MM.1S (cell line): ENCODE data around the gene TBX1.

ENCODE experiments used
- DNase-seq: peaks from one replicate; pipeline ENCODE4 v3.0.0-alpha.2; 2015
- H2AFZ ChIP-seq: fragments of 300-600 bp; sonication (generic); 2 replicates; pipeline ENCODE4 v1.6.0; 2016; ENCODE audit warnings: antibody characterized with exemption, low read length
- H3F3A ChIP-seq: fragments of 300-600 bp; sonication (generic); 2 replicates; pipeline ENCODE4 v1.6.1; 2016; ENCODE audit warnings: mild to moderate bottlenecking, antibody characterized with exemption, low read length, moderate library complexity, mixed read lengths; ENCODE audit not compliant: insufficient read depth
- H3K27ac ChIP-seq: fragments of 300-600 bp; sonication (generic); 2 replicates; pipeline ENCODE4 v1.5.1; 2016; ENCODE audit warnings: mild to moderate bottlenecking, low read length
- H3K27me3 ChIP-seq: fragments of 300-600 bp; sonication (generic); replicated peaks from 2 replicates; pipeline ENCODE4 v1.6.0; 2016; ENCODE audit warnings: low read length; ENCODE audit not compliant: insufficient read depth
- H3K36me3 ChIP-seq: fragments of 300-600 bp; sonication (generic); replicated peaks from 2 replicates; pipeline ENCODE4 v1.6.1; 2016; ENCODE audit warnings: mild to moderate bottlenecking, low read length, mixed read lengths; ENCODE audit not compliant: insufficient read depth
- H3K4me1 ChIP-seq: fragments of 300-600 bp; sonication (generic); 2 replicates; pipeline ENCODE4 v1.6.1; 2016; ENCODE audit warnings: low read length, mixed read lengths
- H3K4me2 ChIP-seq: fragments of 300-600 bp; sonication (generic); 2 replicates; pipeline ENCODE4 v1.6.0; 2016; ENCODE audit warnings: low read depth, low read length
- H3K4me3 ChIP-seq: fragments of 300-600 bp; sonication (generic); 2 replicates; pipeline ENCODE4 v1.5.1; 2016; ENCODE audit warnings: low read length, mixed read lengths
- H3K79me2 ChIP-seq: fragments of 300-600 bp; sonication (generic); 2 replicates; pipeline ENCODE4 v1.6.1; 2016; ENCODE audit warnings: mixed run types, low read length, mixed read lengths
- H3K9ac ChIP-seq: fragments of 300-600 bp; sonication (generic); 2 replicates; pipeline ENCODE4 v1.6.1; 2016; ENCODE audit warnings: low read length, mixed read lengths
- H3K9me2 ChIP-seq: fragments of 300-600 bp; sonication (generic); replicated peaks from 2 replicates; pipeline ENCODE4 v1.6.1; 2016; ENCODE audit warnings: mild to moderate bottlenecking, low read length, mixed read lengths; ENCODE audit not compliant: insufficient read depth
- H3K9me3 ChIP-seq: fragments of 300-600 bp; sonication (generic); replicated peaks from 2 replicates; pipeline ENCODE4 v1.6.1; 2016; ENCODE audit warnings: mild to moderate bottlenecking, low read length, mixed read lengths; ENCODE audit not compliant: insufficient read depth
- H4K20me1 ChIP-seq: fragments of 300-600 bp; sonication (generic); 2 replicates; pipeline ENCODE4 v1.6.1; 2016; ENCODE audit warnings: mild to moderate bottlenecking, low read length, moderate library complexity, mixed read lengths; ENCODE audit not compliant: insufficient read depth
- CTCF ChIP-seq: fragments of 300-600 bp; sonication (generic); IDR thresholded peaks from 2 replicates; pipeline ENCODE4 v1.5.1; 2016; ENCODE audit warnings: antibody characterized with exemption, low read length, mixed read lengths
- EZH2 ChIP-seq: fragments of 300-600 bp; sonication (generic); optimal IDR thresholded peaks from 2 replicates; pipeline ENCODE3; 2017; ENCODE audit warnings: low read depth, mild to moderate bottlenecking, antibody characterized with exemption, low read length, mixed read lengths
- EZH2phosphoT487 ChIP-seq: fragments of 300-600 bp; sonication (generic); IDR thresholded peaks from 2 replicates; pipeline ENCODE4 v1.6.1; 2018; ENCODE audit warnings: antibody characterized with exemption, low read length

TBX1 gene

DNA sequence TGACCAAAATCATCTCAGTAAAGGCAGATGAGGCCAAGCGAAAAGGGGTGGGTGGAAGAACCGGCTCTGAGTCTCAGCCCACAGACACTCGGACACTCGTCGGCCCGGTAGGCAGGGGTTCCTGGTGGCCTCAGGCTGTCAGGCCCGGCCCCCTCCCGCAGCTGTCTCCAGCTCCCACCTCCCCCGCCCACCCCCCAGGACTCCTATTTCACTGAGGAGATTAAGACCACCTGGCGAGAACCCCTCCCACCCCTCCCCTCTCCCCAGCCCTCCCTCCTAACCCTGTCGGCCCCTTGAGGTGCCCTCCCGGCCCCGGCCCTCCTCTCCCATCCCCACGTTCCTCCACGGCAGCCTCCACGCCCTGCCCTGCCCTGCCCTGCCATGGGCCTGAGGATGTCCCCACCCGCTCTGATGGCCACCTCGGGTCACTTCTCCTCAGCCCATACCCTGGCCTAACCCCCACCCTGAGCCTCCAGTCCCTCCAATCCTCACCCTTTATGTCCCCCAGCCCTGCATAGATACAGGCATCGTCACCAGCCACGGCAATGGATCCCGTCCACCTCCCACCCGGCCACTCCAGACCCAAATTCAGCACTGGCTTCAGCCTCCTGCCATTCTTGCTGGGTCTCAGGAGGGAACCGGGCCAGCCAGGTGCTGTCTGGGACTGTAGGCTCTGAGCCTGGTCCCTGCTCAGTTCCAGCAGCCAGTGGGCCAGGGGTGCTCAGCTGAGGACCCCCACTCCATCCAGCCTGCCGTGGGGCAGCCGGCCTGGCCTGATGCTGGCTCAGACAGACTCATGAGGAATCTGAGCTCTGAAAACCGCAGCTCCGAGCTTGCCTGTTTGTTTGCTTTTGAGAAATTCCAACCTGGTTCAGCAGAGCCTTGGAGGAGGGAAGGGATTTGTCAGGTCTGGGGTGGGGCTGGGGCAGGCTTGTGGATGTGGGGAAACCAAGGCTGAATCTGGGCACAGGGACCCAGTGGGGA lies 9.8 kb upstream of the TBX1 start:
- TF ChIP-seq EZH2phosphoT487 (no peak), EZH2 (no peak)
- no peaks in the 10 kb centered on the region for H3K9me2 ChIP-seq
- no peaks in the 10 kb centered on the region for H3F3A ChIP-seq
- H3K4me3 ChIP-seq = no peak overlapping the region
- no peaks in the 10 kb centered on the region for H3K36me3 ChIP-seq
- no peak overlapping the region for H2AFZ ChIP-seq
- no peaks in the 10 kb centered on the region for H3K79me2 ChIP-seq
- no peaks in the 10 kb centered on the region for H3K9me3 ChIP-seq
- H3K4me2 ChIP-seq = no peak overlapping the region
- peaks cover 95% of the 10 kb centered on the region for H3K27me3 ChIP-seq
- DNase-seq = no peak
- no peak overlapping the region for H3K27ac ChIP-seq
- no peak overlapping the region for H3K9ac ChIP-seq
- H4K20me1 ChIP-seq = no peaks in the 10 kb centered on the region
- H3K4me1 ChIP-seq = no peaks in the 10 kb centered on the region

DNA sequence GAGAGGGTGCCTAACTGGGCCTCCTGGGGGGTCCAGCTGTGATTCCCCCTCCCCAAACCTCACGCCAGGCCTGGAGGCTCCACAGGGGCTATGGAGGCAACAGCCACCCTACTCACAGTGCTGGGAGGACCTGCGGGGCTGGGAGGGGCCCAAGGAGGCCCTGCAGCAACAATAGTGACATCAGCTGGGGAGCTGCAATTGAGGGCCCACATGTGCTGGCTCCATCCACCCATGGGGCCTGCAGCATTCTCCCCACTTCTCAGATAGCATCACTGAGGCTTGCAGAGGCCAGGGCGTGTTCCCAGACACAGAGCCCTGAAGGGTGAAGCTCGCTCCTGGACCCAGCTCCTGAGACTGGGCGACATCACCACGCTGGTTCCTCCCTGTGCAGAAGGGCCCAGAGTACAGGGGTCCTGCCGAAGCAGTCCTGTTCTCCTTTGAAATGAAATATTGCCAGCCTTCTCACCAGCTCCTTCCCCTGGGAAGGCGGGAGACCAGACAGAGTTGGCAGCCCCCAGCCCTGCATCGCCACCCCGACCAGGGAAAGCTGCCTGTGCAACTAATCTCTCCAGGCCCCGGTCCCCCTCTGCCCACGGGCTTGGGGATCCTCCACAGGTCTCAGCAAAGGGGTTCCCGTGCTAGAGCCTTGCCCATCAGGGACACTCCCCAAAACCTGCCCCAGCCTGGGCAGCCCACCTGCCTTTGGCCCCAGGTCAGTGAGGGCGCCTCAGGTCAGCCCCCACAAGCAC lies 8.9 kb upstream of the TBX1 start:
- 0 out of 2 replicates have a peak, but pooled peaks cover 3% of the 10 kb centered on the region for H3K4me1 ChIP-seq
- no peaks in the 10 kb centered on the region for H3K36me3 ChIP-seq
- no peak overlapping the region for H3K9ac ChIP-seq
- H3K27me3 ChIP-seq = peaks cover 94% of the 10 kb centered on the region
- no peak overlapping the region for H2AFZ ChIP-seq
- H3K9me2 ChIP-seq = no peaks in the 10 kb centered on the region
- no peaks in the 10 kb centered on the region for H4K20me1 ChIP-seq
- no peak overlapping the region for H3K27ac ChIP-seq
- H3K4me2 ChIP-seq = no peak overlapping the region
- H3K79me2 ChIP-seq = no peaks in the 10 kb centered on the region
- TF ChIP-seq EZH2 (no peak), CTCF (no peak), EZH2phosphoT487 (no peak)
- H3F3A ChIP-seq = no peaks in the 10 kb centered on the region
- H3K4me3 ChIP-seq = no peak overlapping the region
- no peaks in the 10 kb centered on the region for H3K9me3 ChIP-seq
- no peak for DNase-seq

- no peak overlapping the region for H2AFZ ChIP-seq
- no peak overlapping the region for H3K4me3 ChIP-seq
- no peaks in the 10 kb centered on the region for H4K20me1 ChIP-seq
- H3K79me2 ChIP-seq = no peaks in the 10 kb centered on the region
- no peak overlapping the region for H3K9ac ChIP-seq
- no peak overlapping the region for H3K4me2 ChIP-seq
- DNase-seq = no peak
- H3K9me2 ChIP-seq = no peaks in the 10 kb centered on the region
- no peak overlapping the region for H3K27ac ChIP-seq
- no peak for TF ChIP-seq CTCF
- no peak for TF ChIP-seq EZH2
- no peak for TF ChIP-seq EZH2phosphoT487
- 0 out of 2 replicates have a peak, but pooled peaks cover 3% of the 10 kb centered on the region for H3K4me1 ChIP-seq
- no peaks in the 10 kb centered on the region for H3K9me3 ChIP-seq
- H3F3A ChIP-seq = peaks cover 9% of the 10 kb centered on the region
- H3K27me3 ChIP-seq = peaks cover 94% of the 10 kb centered on the region
- H3K36me3 ChIP-seq = no peaks in the 10 kb centered on the region
Measured at GRCh38 chr22:19753090-19753842, 7.3 kb upstream of the TBX1 start.
